H54 (cell line): ENCODE measurements around the gene PPP2CA.
A peak's percentile ranks its signal among the peaks of the same experiment; 100 is the strongest.
"Not testable (repeated sequence)": the region's sequence is repeated elsewhere in the genome, so short reads cannot be mapped to it uniquely, and the experiment has no call there.

ENCODE experiments used
- DNase-seq: peaks from one replicate; pipeline ENCODE4 v3.0.0; 2011; ENCODE audit warnings: low spot score, mixed read lengths; ENCODE audit not compliant: insufficient read length
- FAIRE-seq: peaks from 3 replicates; lab custom pipeline; 2011; peaks lifted over from hg19 to GRCh38; lab: Jason Lieb, UNC
- POLR2A ChIP-seq: IDR thresholded peaks from 2 replicates; pipeline ENCODE4 v1.6.1; 2011; ENCODE audit warnings: low read depth, mild to moderate bottlenecking, low read length

Gene PPP2CA

GRCh38 chr5:134161513-134162395 lies 64.1 kb downstream of the PPP2CA start:
- DNase-seq (no peak), FAIRE-seq (no peak)
- no peak for TF ChIP-seq POLR2A

- DNase-seq (no peak), FAIRE-seq (no peak)
- no peak for TF ChIP-seq POLR2A
Observed at GRCh38 chr5:134153657-134154056, 72.2 kb downstream of the PPP2CA start.

- FAIRE-seq, result no peak
- DNase-seq, result no peak
- TF ChIP-seq POLR2A, result no peak
Observed at GRCh38 chr5:134153241-134153640, 72.6 kb downstream of the PPP2CA start.

GRCh38 chr5:134152173-134152832 lies 73.6 kb downstream of the PPP2CA start:
- DNase-seq, FAIRE-seq: not testable (repeated sequence)

- FAIRE-seq, result no peak
Observed at GRCh38 chr5:134151723-134152122, 74.2 kb downstream of the PPP2CA start.

GRCh38 chr5:134149571-134150303 lies 76.1 kb downstream of the PPP2CA start:
- FAIRE-seq (no peak), DNase-seq (no peak)
- no peak for TF ChIP-seq POLR2A

More at GRCh38 chr5:134151723-134152122, 74.2 kb downstream of the PPP2CA start:
- no peak for DNase-seq
- no peak for TF ChIP-seq POLR2A

GRCh38 chr5:134148986-134149539 lies 76.8 kb downstream of the PPP2CA start:
- FAIRE-seq, result no peak
- no peak for DNase-seq
- no peak for TF ChIP-seq POLR2A

GRCh38 chr5:134148316-134148715 lies 77.6 kb downstream of the PPP2CA start:
- no peak for FAIRE-seq
- no peak for DNase-seq
- TF ChIP-seq POLR2A, result no peak

GRCh38 chr5:134146651-134147518 lies 79.0 kb downstream of the PPP2CA start:
- DNase-seq (no peak), FAIRE-seq (no peak)

GRCh38 chr5:134145779-134146581 lies 79.9 kb downstream of the PPP2CA start:
- peak; percentile 36 for DNase-seq
- no peak for TF ChIP-seq POLR2A
- FAIRE-seq, result no peak

More at GRCh38 chr5:134146651-134147518, 79.0 kb downstream of the PPP2CA start:
- no peak for TF ChIP-seq POLR2A

GRCh38 chr5:134145041-134145757 lies 80.7 kb downstream of the PPP2CA start:
- FAIRE-seq, result no peak
- DNase-seq, result no peak
- TF ChIP-seq POLR2A, result no peak
